Gastroesophageal sphincter (tissue), 3 donors: ENCODE data around the gene ELOA.

Source experiments
- CTCF ChIP-seq, 4 experiments: fragments of 200-600 bp in 2 of 4; fragments of 450-650 bp in 2 of 4; sonication (generic) in 1 of 4; IDR thresholded peaks; one replicate each; pipeline ENCODE4 v1.5.1; 2017 to 2019; ENCODE audit warnings: antibody characterized with exemption in 4 of 4, mild to moderate bottlenecking in 2 of 4, moderate library complexity in 2 of 4
- EP300 ChIP-seq: sonication (generic); formaldehyde crosslinking; IDR thresholded peaks from one replicate; pipeline ENCODE4 v1.6.1; 2017; ENCODE audit warnings: antibody characterized with exemption, mild to moderate bottlenecking
- POLR2A ChIP-seq, 2 donors: fragments of 450-650 bp; IDR thresholded peaks; one replicate each; pipeline ENCODE4 v1.6.1; 2017; ENCODE audit warnings: antibody characterized with exemption in 2 of 2, mild to moderate bottlenecking in 2 of 2, moderate library complexity in 1 of 2
- POLR2AphosphoS5 ChIP-seq: sonication (generic); formaldehyde crosslinking; IDR thresholded peaks from one replicate; pipeline ENCODE4 v1.6.1; 2017; ENCODE audit warnings: antibody characterized with exemption

DNA sequence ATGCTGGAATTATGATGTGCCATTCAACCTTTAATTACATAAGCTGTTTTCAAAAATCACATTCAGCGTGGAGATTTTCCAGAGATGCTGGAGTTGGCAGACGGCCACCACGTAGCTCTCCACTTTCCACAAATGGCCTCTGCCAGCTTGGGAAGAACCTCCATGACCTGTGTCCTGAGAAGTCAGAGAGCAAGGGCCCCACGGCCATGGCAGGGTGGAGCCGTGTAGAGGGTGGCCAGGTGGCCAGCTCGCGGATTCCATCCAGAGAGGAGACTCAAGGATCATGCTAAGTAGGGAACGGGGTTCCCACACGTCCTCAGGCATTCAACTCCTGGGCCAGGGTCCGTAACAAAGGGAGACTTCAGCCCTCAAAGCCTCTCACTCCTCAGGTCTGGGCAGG is 58.6 kb downstream of the ELOA start:
- TF ChIP-seq CTCF (IDR thresholded peaks at IDR 0.05) (no peak), POLR2A (IDR thresholded peaks at IDR 0.05) (no peak), POLR2AphosphoS5 (no peak), EP300 (no peak)
